Fibroblast of peridontal ligament (primary cell): ENCODE measurements around the gene PYGB.
"Not testable (repeated sequence)": the region's sequence is repeated elsewhere in the genome, so short reads cannot be mapped to it uniquely, and the experiment has no call there.

ENCODE experiments used
- DNase-seq: peaks from one replicate; pipeline ENCODE4 v3.0.0-alpha.2; 2010; ENCODE audit errors: extremely low read depth

PYGB gene

DNA sequence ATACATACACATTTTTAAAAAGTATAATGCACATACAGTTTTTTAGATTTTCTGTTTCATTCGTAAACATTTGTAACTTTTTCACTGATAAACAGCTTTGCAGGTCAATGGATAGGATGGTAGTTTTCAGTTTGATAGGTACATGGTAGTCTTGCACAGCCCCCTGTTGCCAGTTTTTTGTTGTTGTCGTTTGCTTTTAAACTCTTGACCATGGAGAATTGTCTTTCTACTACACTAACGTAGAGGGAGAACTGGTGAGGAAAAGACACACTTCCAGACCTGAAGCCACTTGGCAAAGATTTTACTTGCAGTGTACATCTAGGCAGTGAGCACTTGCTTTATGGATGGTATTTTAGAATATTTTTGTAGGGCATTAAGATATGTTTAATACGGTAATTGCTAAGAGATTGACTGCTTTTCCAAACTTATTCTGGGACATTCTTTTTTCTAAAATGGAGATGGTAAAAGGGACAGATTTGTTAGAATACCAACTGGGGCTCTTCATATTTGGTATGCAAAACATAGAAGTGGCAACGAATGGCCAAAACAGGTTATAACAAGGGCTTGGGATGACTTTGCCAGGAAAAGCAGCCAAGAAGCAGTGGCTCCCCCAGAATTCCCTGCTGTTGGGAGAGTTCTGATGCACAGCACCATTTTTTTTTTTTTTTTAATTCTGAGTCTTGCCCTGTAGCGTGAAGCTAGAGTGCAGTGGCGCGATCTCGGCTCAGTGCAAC, 1.5 kb downstream of the PYGB start:
- peak; percentile 24 for DNase-seq

DNA sequence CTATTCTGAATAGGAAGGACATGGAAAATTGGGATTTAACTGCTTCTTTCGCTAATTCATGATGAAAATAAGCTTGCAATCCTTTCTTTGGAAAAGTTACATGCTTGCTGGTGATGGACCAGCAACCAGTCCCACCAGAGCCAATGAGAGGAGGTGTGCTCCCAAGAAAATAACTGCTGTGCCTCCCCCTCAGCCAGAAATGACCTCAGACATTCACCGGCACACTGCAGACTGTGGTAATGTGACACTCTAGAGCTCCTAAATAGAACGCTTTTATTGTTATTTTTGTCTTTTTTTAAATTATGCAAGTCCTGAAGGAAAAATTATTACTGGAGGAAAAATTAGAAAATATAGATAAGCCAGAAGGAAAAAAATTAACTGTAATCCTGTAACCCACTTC, 2.6 kb downstream of the PYGB start:
- no peak for DNase-seq

DNA sequence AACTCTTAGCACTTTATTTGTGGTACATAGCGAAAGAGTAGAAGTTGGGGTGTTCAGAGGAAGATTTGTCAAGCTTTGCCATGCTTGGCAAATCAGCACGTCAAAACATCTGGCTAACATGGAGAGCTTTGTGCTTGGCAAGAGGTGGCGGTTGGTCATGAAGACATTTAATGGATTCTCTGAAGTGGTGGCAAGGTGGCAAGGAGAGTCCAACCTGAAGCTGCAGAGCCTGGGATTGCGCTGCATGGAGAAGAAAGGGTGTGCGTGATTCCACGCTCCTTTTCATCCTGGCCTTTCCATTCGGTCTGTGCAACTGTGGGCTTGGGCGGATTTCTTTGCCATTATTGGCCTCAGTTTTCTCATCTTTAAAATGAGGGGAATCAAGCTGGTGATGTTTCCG, 3.1 kb downstream of the PYGB start:
- DNase-seq: no peak

DNA sequence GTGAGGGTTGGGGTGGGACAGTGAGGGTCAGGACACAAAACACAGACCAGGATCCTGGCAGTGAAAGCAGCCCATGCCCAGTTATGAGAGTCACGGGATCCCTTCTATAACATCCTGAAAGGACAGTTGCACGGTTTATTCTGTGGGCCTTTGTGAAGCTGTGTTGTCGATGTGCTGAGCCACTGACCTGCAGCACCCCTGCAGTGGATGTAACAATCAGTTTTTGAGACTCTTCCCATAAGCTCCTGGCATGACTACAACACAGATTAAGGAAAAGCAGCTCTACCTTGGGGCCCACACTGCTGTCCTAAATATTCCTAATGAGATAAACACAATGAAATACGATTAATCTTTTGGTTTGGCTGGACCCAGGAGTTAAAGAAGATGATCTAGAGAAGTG, 3.7 kb downstream of the PYGB start:
- no peak for DNase-seq

DNA sequence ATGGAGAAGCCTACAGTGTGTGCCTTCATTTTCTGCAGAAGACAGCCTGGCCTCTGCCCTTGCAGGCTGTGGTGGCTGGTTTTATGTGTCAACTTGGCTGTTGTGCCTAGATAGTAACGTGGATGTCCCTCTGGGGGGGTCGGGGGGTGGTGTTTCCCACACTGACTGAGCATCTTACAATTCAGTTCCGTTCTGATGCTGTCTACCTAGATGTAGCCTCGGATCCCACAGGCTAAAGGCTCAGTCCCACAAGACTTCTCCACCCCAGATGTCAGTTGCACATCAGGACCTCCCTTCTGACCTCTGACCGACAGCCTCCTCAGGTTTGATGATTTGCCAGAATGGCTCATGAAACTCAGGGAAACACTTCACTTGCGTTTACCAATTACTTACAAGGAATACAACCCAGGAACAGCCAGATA, 4.4 kb downstream of the PYGB start:
- DNase-seq: no peak

DNA sequence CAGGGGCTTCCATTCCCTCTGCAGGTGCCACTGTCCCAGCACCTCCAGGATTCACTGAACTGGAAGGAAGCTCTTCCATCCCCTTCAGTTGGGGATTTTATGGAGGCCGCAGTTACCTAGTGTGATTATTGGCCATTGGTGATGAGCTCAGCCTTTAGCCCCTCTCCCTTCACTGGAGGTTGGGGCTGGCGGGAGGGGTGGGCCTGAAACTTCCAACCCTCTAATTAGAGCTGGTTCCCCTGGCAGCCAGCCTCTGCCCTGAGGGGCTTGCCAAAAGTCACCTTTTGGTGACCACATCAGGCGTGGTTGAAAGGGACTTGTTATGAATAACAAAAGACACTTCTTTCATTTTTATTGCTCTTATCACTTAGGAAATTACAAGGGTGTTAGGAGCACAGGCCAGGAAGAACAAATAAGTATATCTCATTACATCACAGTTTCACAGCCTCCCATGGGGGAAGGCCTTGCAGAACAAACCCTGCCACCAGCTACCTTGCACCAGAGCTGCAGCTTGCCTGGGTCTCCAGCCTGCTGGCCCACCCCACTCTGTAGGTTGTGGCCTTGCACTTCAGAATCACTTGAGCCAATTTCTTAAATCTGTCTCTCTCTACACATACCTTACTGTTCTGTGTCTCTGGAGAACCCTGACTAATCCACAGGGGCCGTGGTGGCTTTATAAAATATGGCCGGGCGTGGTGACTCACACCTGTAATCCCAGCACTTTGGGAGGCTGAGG, 5.0 kb downstream of the PYGB start:
- no peak for DNase-seq

DNA sequence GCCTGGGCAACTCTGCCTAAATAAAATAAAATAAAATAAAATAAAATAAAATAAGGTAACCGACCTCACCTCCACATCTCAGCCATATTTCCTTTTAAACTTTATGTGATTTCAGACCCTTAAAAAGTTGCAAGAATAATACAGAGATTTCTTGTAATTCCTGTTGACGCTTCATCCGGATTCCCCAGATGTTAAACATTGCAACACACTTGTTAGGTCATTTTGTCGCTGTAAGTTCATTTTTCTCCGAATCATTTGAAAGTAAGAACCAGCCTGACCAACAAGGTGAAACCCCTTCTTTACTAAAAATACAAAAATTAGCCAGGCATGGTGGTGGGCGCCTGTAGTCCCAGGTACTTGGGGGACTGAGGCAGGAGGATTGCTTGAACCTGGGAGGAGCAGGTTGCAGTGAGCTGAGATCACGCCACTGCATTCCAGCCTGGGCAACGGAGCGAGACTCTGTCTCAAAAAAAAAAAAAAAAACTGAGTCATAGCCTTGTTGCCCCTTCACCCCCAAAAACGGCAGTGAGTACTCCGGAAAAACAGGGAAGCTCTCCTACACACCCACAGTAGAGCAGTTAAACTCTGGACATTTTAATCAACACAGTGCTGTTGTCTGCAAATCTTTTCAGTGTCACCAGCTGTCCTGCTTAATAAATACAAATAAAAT, 5.9 kb downstream of the PYGB start:
- DNase-seq: no peak

DNA sequence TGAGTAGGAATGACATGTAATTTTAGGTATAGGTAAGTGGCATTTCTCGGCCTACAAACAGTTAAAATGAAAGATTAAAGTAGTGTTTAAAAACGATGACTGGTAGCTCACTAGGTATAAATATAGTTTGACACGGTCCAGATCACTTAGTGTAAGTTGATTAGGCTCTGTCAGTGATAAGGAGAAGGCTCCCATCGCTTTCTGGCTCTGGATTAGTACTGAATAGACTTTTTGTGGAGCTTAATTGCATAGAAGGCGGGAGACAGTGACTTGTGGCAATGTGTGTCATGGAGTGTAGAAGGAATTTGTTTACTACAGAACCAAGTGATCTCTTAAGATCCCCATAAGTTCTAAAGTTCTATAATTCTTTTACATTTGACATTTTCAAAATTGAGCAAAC, 6.7 kb downstream of the PYGB start:
- DNase-seq: no peak

DNA sequence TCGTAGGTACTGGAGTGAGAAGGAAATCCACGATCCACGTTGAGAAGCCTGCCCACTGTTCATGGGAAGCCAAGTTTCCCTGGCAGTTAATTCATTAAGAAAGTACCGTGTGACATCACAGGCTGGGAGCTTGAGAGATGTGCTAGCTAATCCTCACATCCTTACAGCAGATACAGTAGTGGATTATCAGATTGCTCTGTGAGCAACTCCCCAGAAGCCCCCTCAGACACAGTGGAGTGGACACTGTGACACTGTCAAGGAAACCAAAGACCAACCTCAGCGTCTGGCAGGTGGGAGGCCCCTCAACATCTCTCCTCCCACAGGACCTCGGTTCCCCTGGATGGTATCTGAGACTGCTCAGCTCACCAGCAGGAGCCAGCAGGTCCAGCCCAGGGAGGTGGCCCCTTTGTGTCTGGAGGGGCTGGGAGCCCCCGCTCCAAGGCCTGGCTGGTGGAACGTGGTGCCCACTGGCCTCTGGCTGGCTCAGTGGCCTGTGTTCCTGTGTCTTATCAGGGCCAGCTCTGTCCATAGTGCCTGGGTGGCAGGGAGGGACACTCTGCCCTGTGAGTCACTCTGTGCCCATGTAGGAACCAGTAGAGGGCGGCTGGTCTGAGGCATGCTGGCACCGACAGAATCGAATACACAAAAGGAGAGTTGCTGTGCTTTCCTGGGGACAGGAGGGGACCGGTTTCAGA, 7.2 kb downstream of the PYGB start:
- DNase-seq: no peak

DNA sequence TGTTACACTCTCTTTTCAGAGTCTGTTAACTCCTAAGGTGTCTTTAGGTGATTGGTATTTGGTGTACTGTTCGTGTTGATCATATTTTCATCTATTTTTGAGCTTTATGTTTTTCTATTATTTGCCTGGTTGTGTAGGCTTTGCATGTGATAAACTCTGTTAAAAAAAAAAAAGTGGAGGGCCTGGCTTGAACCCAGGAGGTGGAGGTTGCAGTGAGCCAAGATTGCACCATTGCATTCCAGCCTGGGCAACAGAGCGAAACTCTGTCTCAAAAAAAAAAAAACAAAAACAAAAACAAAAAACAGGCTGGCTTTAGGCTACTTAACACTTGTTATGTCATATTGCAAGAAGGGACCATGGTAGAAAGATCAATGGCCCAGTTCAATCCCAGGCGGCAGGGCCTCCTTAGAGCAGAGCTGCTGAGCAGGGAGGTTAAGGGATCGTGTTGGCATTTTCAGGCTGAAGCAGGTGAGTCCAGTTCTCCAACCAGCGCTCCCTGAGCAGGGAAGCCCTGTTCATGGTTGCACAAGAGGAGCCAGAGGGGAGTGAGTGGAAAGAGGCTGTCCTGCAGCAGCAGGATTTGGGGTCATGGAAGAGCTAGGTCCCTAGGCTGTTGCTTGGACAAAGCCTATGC, 8.5 kb downstream of the PYGB start:
- no peak for DNase-seq

DNA sequence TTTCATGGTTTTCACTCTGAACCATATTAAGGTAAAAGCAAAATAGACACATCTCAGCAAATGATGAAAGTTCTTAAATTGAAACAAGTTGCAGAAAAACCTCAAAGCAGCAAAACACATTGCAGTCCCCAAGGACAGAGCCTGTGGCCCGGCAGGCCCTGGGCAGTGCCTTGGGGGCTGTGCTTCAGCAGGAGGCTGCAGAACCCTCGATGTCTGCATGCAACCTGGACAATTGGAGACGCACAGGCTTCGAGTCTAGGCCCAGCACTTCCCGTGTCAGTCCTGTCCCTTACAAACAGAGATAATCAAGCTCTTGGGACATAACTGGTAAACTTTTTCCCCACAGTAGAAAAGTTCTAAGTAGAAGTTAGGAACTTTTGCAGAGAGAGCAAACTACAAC, 9.2 kb downstream of the PYGB start:
- no peak for DNase-seq

DNA sequence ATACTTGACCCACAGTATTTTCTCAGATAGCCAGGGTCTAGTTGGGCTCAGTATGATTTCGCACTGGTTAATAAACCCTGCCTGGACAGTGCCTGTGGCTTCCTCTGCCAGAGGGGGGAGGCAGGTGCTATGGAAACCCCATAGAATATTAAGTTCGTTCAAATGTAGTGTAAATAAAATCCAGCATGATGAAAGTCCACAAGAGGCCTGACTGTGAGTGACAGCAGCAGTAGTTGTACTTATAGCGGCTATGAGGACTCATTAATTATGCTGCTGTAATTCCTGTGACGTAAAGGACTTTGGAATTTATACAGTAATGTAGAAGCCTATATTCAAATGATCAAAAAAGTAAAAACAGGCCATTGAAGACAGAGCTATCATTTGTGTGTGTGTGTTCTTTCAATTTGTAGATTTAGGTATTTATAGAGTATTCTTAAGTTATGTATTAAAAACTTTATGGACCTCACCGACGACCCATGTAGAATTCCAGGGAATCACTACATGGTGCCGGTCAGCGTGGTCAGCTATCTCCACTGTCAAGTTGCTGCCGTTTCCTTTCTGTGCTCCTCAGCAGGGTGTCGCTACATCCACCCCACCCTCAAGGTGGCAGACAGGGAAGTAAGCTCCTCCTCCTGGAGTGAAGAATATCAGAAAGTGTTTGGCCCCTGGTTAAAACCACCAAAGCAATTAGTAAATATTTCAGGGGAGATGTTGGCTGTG, 10.0 kb downstream of the PYGB start:
- DNase-seq: no peak

DNA sequence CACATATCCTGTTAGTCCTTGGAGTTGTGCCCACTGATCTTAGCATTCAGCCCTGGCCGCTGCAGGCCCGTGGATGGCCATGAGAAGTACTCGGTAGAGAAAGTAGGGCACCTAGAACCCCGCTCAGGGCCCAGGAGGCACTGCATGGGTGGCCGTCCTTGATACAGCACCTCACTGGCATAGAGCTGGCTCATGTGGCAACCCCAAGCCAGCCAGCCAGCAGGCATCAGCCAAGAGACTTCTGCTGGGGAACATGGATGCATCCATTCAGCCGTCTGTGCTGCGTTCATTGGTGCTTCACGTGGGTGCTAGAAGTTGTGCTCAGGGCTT, 10.6 kb downstream of the PYGB start:
- DNase-seq: no peak

DNA sequence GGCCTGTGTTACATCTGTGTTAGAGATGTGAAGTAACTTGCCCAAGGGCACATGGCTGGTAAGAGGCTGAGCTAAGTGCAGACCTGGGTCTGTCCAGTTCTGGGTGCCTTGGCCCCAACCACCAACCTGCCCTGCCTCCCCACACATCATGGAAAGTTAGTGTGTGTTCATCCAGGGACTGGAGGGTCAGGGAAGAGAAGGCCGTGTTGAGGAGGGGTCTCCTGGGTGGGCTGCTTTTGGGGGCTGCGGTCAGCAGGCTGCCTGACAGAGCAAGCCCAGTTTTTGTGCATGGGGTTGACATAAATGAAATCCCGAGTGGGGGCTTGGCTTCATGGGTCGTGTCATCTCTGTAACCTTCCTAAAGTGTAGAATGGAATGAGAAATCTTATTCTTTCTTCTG, 10.9 kb downstream of the PYGB start:
- DNase-seq: no peak

DNA sequence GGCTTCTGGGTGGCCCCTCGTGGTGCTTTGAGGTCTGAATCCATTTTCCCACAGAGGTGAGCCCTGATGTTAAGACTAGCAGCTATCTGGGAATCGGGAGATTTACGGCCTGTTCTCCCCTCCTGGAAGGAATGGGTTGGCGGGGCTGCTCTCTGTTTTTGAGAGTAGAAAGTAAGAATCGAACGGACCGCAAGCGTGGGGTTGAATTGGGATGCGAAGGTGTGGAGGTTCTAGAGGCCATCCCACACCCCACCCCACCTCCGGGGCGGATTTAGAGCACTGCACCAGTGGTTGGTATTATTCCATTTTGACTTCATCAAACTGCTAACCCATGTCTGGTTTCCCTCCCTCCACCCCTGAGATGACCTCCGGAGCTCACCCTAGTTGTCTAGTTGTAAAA, 11.5 kb downstream of the PYGB start:
- no peak for DNase-seq

DNA sequence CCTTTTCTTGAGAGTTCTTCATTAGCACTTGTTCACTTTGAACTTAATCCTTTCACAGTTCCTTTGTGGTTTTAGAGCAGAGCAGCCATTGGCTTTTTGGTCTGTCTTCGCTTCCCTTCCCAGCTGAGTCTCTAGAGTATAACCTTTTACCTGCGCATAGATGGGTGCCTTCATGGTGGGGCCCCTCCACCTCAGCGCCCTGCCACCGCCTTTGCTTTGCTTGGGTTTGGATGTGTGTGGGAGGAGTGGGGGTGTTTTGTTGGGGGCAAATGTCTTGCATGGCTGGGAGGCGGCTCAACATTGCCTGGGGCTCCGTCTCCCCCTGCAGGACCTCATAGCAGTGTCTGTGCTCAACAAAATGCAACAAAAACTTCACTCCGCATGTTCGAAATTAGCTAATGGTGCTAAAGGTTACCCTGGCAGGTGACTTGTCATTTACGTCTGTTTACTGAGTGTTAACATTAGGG, 11.9 kb downstream of the PYGB start:
- no peak for DNase-seq

DNA sequence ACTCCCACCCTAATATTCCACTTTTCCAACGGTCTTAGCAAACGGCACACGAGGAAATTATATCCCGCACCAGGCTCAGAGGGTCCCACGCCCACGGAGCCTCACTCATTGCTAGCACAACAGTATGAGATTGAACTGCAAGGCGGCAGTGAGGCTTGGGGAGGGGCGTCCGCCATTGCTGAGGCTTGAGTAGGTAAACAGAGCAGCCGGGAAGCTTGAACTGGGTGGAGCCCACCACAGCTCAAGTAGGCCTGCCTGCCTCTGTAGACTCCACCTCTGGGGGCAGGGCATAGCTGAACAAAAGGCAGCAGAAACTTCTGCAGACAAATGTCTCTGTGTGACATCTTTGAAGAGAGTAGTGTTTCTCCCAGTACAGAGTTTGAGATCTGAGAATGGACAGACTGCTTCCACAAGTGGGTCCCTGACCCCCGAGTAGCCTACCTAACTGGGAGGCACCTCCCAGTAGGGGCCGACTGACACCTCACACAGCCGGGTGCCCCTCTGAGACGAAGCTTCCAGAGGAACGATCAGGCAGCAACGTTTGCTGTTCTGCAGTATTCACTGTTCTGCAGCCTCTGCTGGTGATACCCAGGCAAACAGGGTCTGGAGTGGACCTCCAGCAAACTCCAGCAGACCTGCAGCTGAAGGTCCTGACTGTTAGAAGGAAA, 13.0 kb downstream of the PYGB start:
- not testable (repeated sequence) for DNase-seq

DNA sequence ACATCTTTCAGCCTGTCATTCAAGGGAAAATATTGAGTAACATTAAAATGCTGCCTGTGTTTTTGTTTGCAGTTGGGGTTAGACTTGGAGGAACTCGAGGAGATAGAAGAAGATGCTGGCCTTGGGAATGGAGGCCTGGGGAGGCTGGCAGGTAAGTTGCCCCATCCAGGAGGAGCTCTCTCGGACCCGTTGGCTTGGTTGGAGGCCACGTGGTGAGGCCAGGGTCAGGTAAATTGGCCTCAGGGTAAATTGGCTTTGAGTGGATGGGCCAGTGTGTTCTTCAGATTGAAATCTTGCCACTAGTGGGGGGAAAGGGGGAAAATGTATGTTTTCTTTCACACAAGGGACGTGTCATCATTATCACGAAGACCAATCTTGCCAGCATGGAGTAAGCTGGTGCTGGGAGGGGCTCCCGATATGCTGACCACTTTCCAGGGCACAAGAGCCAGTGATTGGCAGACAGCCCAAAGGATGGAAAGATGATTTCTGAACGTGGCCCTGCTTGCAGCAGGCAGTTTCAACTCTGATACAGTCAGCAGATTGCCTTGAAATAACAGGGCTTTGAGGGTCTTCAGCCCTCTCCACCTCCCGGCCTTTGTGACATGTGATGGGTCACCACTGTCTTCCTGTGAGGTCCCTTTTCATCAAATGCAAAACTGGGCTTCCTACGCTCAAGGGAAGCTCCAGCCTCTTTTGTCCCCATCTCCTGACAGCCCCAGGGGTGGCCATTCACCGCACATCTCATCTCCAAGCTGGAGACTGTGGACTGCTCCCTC, 21.4 kb downstream of the PYGB start:
- DNase-seq: no peak

DNA sequence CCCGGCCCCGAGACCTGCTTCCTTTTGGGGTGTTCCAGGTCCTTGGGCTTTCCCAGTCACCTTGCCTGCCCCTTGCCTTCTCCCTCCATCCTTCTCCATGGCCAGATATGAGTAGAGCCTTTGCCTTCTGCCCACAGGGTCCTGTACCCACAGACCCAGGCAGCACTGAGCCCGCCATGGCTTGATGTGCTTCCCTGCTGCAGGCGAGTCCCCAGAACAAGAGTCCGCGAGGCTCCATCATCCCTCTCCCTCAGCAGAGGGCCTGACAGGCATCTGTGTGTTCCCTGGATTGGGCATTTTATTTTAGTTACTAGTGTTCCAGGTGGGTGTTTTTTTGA, 21.9 kb downstream of the PYGB start:
- no peak for DNase-seq

DNA sequence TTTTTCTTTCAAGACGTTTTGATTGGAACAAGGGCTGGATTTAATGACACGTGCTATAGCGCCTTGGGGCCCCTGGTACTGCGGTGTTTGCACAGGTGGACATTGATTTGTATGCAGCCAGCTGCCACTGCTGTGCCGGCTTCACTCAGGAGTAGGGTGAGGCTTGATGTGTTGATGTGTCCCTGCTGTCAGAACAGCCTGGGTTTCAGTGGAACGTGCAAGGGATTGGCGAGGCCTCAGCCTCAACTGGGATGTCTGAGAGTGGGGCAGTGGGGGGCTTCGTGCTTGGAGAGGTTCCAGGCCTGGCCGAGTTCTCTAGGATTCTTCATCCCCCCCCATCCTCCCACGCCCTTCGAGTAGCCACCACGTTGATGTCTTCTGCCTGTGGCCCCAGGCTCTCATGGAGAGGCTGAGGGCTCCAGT, 23.0 kb downstream of the PYGB start:
- DNase-seq: no peak
